ENCODE data around the gene NCCRP1.

The NCCRP1 gene

DNA sequence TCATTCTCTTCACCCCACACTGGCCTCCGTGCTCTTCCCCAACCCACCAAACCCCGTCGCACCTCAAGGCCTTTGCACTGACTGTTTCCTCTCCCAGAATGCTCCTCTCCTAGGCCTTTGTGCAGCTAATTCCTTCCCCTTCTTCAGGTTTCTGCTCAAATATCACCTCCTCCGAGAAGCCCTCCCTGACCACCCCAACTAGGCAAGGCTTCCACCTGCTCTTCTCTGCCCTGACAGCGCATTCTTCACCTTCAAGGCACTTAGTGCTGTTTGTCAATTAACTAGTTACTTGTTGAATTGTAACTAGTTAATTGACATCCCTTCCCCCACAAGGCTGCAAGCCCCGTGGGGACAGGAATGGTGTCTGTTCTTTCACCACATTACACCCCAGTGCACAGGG is 7.8 kb upstream of the NCCRP1 start:
- Mint-ChIP-seq H3K4me3 (no peak overlapping the region), H3K4me1 (no peaks in the 10 kb centered on the region), H3K36me3 (no peaks in the 10 kb centered on the region), H3K9me3 (no peaks in the 10 kb centered on the region), H3K27me3 (peaks cover 9% of the 10 kb centered on the region), H3K27ac (no peak overlapping the region)

DNA sequence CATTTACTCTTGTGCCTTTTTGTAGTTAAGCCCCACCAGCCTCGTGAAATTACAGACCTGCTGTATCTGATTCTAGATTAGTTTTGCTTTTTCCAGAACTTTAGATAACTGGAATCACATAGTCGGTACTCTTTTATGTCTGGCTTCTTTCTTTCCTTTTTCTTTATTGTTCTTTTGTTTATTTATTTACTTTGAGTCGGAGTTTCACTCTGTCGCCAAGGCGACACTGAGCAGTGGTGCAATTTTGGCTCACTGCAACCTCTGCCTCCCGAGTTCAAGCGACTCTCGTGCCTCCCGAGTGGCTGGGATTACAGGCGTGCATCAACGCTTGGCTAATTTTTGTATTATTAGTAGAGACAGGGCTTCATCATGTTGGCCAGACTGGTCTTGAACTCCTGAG is 6.0 kb upstream of the NCCRP1 start:
- Mint-ChIP-seq H3K27ac (no peak overlapping the region), H3K9me3 (no peaks in the 10 kb centered on the region), H3K27me3 (peaks cover 18% of the 10 kb centered on the region), H3K36me3 (no peaks in the 10 kb centered on the region), H3K4me3 (no peak overlapping the region), H3K4me1 (peaks cover 7% of the 10 kb centered on the region)

DNA sequence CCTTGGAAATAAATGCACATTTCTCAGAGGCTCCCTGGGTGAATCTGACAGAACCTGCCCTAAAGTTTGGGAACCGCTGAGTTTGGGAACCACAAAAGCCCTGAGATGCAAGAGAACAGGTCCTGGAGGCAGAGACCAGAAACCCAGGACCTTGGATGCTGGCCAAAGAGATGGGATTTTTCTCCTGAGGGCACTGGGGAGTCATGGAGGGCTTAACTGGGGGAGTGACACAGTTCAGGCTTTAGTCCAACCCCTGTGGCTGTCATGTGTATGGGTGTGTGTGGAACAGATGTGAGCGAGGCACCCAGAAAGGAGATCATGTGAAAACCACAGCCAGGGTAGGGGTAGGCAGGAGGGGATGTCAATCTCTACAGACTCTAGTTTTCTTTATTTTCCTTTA is 3.9 kb upstream of the NCCRP1 start:
- peaks cover 25% of the 10 kb centered on the region for H3K27me3 Mint-ChIP-seq
- H3K9me3 Mint-ChIP-seq, result no peaks in the 10 kb centered on the region
- H3K4me1 Mint-ChIP-seq, result peaks cover 20% of the 10 kb centered on the region
- no peaks in the 10 kb centered on the region for H3K36me3 Mint-ChIP-seq
- H3K27ac Mint-ChIP-seq, result no peak overlapping the region
- H3K4me3 Mint-ChIP-seq, result no peak overlapping the region

DNA sequence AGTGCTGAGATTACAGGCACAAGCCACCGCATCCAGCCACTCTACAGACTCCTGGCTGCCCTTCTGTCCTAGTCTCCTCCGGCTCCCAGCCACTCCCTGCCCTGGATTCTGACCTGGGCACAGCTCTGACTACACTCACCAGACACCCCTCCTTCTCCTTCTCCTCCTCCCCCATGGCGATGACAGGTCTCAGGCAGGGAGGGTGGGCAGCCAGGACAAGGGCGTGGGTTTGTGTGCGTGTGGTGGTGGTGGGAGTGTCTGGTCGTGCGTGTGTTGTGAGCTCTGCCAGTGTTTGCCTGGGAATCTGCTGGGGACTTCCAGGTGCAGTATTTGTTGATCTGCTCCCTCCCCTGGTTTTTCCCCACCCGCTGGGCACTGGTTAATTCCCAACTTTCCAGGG is 3.0 kb upstream of the NCCRP1 start:
- Mint-ChIP-seq H3K27me3 (peaks cover 29% of the 10 kb centered on the region), H3K9me3 (no peaks in the 10 kb centered on the region)

DNA sequence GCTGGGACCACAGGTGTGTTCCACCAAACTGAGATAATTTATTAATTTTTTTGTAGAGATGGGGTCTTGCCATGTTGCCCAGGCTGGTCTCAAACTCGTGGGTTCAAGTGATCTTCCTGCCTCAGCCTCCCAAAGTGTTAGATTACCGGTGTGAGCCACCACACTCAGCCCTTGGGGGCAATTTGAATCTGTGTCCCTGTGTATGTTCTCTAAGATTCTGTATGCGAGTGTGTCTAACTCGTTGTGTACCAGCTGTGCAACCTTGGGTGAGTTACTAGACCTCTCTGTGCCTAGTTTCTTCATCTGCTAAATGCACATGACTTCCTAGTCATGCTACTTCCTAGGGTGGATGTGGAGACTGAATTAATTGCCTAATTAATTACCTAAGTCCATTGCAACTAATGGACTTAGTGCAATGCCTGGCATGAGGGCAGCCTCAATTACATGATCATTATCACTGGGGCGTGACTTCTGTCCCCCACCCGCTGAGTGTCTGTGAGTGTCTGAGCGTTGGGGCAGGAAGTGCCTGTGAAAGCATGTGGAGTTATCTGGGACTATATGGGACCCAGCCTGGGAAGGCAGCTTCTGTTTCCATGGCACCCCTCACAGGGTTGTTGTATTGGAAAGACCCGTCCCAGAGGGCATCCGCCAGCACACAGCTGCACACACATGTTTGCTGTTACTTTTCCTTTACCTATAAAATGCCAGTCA is 1.8 kb upstream of the NCCRP1 start:
- H3K36me3 Mint-ChIP-seq, result no peaks in the 10 kb centered on the region
- peaks cover 28% of the 10 kb centered on the region for H3K27me3 Mint-ChIP-seq
- peaks cover 20% of the 10 kb centered on the region for H3K4me1 Mint-ChIP-seq
- no peak overlapping the region for H3K4me3 Mint-ChIP-seq
- no peaks in the 10 kb centered on the region for H3K9me3 Mint-ChIP-seq
- H3K27ac Mint-ChIP-seq, result no peak overlapping the region

More for the DNA sequence above, 3.0 kb upstream of the NCCRP1 start:
- no peak overlapping the region for H3K4me3 Mint-ChIP-seq
- no peaks in the 10 kb centered on the region for H3K36me3 Mint-ChIP-seq
- peaks cover 20% of the 10 kb centered on the region for H3K4me1 Mint-ChIP-seq
- H3K27ac Mint-ChIP-seq, result no peak overlapping the region

DNA sequence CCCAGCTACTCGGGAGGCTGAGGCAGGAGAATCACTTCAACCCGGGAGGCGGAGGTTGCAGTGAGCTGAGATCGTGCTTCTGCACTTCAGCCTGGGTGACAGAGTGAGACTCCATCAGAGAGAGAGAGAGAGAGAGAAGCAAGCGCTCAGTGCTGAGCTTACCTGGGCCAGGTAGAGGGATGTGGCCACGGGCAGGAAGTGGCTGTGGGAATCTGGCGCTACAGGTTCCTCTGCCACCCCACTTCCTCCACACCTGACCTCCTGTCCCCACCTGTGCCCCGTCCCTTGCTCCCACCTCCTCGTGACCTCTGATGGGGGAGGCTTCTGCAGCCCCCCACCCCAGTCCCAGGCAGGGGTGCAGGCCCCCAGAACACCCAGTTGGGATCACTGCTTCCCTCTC is 1.0 kb upstream of the NCCRP1 start:
- Mint-ChIP-seq H3K27ac (no peak overlapping the region), H3K4me1 (peaks cover 20% of the 10 kb centered on the region), H3K36me3 (no peaks in the 10 kb centered on the region), H3K27me3 (peaks cover 33% of the 10 kb centered on the region), H3K9me3 (no peaks in the 10 kb centered on the region), H3K4me3 (no peak overlapping the region)

DNA sequence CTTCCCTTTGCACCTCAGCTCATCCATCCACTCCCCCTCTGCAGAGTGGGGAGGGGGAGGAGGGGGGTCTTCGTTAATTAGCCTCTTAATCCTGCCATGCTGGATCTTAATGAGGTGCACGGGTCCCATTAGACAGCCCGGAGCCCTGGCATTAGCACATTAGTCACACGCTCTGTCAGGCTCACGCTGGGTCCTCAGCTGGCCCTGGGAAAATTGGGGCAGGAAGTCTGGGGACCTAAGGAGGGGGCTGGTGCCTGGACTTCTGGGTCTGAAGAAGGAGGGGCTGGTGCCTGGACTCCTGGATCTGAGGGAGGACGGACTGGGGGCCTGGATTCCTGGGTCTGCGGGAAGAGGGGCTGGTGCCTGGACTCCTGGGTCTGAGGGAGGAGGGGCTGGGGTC is 444 bp upstream of the NCCRP1 start:
- Mint-ChIP-seq H3K9me3 (no peaks in the 10 kb centered on the region), H3K27me3 (peaks cover 37% of the 10 kb centered on the region), H3K36me3 (no peaks in the 10 kb centered on the region), H3K27ac (no peak overlapping the region), H3K4me1 (peaks cover 20% of the 10 kb centered on the region), H3K4me3 (no peak overlapping the region)

DNA sequence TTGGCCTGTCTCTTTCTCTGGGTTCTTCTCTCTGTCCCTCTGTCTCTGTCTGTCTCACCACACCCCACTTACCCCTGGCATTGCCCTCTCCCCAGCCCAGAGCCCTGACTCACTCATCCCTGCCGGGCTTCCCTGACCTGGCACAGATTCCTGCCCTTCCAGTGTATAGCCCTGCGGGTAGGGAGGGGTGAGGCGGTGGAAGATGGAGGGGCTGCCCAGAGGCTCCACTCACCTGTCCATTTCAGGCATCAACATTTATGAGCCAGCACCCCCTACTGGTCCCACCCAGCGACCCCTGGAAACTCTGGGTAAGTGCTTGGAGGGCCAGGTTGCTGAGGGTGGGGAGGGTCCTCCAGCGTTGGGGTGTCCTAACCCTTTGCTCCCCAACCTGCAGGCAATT is 1.0 kb downstream of the NCCRP1 start:
- H3K4me1 Mint-ChIP-seq, result peaks cover 20% of the 10 kb centered on the region
- no peak overlapping the region for H3K27ac Mint-ChIP-seq
- no peaks in the 10 kb centered on the region for H3K9me3 Mint-ChIP-seq
- no peaks in the 10 kb centered on the region for H3K36me3 Mint-ChIP-seq
- H3K27me3 Mint-ChIP-seq, result peaks cover 45% of the 10 kb centered on the region
- no peak overlapping the region for H3K4me3 Mint-ChIP-seq

DNA sequence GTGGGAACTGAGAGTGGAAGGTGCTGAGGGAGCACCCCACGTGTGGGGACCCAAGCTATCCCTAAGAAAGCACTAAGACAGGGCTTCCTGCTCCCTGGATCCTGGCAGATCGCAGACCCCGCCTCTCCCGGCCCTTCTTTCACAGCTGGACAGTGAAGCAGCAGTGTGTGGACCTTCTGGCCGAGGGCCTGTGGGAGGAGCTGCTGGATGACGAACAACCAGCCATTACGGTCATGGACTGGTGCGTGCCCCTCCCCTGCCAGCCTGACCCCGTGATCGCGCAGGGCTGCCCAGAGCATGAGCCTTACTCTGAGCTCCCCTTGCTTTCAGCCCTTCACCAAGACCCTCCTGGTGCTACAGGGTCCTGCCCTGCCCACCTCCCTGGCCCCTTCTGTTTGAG is 2.3 kb downstream of the NCCRP1 start:
- Mint-ChIP-seq H3K9me3 (no peaks in the 10 kb centered on the region), H3K36me3 (no peaks in the 10 kb centered on the region), H3K4me1 (peaks cover 20% of the 10 kb centered on the region), H3K27me3 (peaks cover 49% of the 10 kb centered on the region), H3K27ac (no peak overlapping the region), H3K4me3 (no peak overlapping the region)

DNA sequence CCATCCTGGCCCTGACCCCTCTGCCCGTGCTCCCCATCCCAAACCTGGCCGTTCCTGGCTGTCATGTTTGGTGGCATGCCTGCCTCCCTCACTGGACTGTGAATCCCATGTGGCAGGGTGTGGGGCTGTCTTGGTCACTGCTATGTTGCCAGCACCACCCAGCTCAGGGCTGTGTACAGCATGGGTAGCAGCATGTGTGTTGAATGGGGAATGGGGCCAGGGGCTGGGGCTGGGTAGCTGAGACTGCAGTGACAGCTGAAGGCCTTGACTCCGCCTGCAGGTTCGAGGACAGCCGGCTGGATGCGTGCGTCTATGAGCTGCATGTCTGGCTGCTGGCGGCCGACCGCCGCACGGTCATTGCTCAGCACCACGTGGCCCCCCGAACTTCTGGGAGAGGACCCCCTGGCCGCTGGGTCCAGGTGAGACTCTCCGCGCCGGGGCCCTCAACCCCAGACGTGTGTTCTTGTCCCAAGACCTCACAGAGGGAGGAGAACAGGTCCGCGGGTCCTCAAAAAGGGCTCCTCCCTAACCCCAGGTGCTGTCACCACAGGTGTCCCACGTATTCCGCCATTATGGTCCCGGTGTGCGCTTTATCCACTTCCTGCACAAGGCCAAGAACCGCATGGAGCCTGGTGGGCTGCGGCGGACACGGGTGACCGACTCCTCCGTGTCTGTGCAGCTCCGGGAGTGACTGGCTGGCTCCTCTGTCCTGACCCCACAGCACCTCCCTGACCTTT is 3.5 kb downstream of the NCCRP1 start:
- Mint-ChIP-seq H3K9me3 (no peaks in the 10 kb centered on the region), H3K27me3 (peaks cover 47% of the 10 kb centered on the region), H3K4me3 (no peak overlapping the region), H3K4me1 (peaks cover 18% of the 10 kb centered on the region), H3K27ac (no peak overlapping the region), H3K36me3 (no peaks in the 10 kb centered on the region)

DNA sequence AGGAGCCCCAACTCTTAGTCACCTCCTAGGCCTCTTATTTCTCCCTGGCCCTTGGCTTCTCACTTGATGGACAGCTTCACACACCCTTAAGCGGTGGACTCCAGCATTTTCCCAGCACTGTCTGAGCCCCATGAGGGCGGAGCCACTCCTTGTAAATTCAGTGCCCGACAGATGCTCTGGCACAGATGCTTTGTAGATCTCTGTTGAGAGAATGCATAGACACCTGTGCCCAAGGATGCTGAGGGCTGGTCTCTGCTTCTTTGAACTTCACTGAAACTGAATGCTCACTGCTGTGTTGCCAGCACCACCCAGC is 4.0 kb downstream of the NCCRP1 start:
- Mint-ChIP-seq H3K4me3 (no peak overlapping the region), H3K27me3 (peaks cover 47% of the 10 kb centered on the region), H3K9me3 (no peaks in the 10 kb centered on the region), H3K36me3 (no peaks in the 10 kb centered on the region), H3K27ac (no peak overlapping the region), H3K4me1 (peaks cover 13% of the 10 kb centered on the region)

DNA sequence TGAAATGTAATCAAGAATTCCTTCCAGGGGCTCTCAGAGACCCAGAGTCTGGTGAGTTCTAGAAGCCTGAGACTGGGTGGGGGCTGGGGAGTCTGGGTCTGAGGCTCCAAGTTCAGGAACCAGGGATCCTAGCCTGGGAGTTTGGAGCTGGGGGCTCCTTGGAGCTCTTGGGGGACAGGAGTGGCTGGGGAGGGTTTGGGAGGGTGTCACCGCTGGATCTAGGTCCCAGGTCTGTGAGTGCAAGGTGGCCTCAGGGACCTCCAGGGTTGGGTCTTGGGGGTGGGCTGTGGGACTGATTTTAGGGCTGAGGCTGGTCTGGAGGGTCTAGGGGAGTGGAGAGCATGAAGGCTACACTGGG is 6.2 kb downstream of the NCCRP1 start:
- Mint-ChIP-seq H3K9me3 (no peaks in the 10 kb centered on the region), H3K4me3 (no peak overlapping the region), H3K4me1 (no peaks in the 10 kb centered on the region), H3K27me3 (peaks cover 36% of the 10 kb centered on the region), H3K27ac (no peak overlapping the region), H3K36me3 (no peaks in the 10 kb centered on the region)

DNA sequence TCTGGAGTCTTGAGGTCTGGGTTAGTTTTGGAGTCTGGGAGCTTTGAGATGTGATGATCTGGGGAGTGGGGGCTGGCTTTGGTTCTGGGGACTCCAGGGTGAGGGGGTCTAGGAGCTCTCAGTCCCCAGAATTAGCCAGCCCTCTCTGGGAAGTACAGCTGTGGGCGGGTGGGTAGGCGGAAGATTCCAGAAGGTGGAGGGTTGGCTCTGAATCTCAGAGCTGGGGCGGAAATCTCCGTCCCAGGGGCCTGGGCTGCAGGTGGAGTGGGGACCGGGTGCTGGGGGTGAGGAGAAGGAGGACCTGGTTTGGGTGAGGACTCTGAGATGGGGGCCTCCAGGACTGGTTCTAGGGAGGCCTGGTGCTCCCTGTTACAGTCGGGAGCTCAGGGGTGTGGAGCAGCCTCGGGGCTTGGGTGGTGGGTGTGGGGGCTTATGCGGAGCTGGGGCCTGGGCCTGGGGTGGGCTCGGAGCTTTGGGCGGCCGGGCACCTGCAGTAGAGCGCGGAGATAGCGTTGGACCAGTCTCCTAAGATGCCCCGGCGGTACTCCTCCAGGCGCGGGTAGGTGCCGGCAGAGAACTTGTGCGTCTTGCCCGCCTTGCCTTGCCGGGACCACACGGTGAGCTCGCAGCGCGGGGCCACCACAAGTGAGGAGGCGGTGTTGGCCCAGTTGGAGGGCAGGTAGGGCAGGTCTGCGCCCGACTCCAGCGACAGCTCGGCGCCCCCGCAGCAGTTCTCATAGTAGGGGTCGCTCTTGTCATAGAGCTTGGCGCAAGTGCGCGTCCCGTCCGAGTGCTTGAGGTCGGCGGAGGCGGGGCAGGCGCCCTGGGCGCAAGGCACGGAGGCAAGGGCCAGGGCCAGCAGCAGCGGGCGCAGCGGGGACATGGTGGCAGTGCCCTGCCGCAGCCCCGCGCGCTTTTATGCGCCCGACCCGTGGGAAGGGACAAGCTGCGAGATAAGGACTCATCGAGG is 6.9 kb downstream of the NCCRP1 start, which contains the start of gene SYCN:
Gene SYCN (minus strand): TSS at position 892 of the 970 bp plus-strand sequence. CDS start 9 bp downstream, at position 883.
- H3K27me3 Mint-ChIP-seq, result peaks cover 32% of the 10 kb centered on the region

DNA sequence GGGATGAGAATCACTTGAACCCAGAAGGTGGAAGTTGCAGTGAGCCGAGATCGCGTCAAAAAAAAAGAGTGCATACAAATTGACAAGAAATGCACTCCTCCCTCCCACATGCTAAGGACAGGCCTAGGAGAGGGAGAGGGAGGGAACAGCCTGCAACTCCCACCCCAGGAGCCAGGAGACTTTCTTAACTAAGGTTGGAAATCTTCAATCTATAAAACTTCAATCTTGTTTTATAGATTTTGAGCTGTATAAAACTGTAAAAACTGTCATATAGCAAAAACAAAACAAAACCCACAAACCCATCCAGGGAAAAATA is 8.6 kb downstream of the NCCRP1 start:
- H3K4me3 Mint-ChIP-seq, result no peak overlapping the region

More for the DNA sequence above, 6.9 kb downstream of the NCCRP1 start, which contains the start of gene SYCN:
- H3K27ac Mint-ChIP-seq, result peak within 1 kb of the TSS; percentile 14
- H3K4me3 Mint-ChIP-seq, result no peak within 1 kb of the TSS
- no peaks in the 10 kb centered on the region for H3K4me1 Mint-ChIP-seq
- H3K36me3 Mint-ChIP-seq, result no peaks in the 10 kb centered on the region
- no peaks in the 10 kb centered on the region for H3K9me3 Mint-ChIP-seq

DNA sequence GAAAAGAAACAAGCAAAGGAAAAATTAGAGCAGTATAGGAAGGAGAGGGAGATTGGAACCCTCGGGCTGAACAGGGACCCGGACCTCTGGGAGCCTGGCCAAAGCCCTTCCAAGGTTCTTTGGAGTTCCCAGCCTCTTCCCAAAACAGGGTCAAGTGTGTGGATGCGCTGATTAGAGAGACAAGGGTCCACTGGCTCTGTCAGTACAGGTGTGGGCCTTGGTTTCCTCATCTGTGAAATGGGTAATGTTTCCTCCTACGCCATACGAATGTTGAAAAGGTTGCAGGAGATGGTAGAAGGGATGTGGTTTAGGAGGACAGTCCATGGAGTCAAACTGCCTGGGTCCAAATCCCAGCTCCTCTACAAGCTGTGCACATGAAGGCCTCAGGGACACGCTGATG is 9.4 kb downstream of the NCCRP1 start:
- Mint-ChIP-seq H3K27me3 (peaks cover 21% of the 10 kb centered on the region), H3K9me3 (no peaks in the 10 kb centered on the region), H3K4me1 (no peaks in the 10 kb centered on the region), H3K4me3 (no peak overlapping the region), H3K27ac (no peak overlapping the region), H3K36me3 (no peaks in the 10 kb centered on the region)

More for the DNA sequence above, 8.6 kb downstream of the NCCRP1 start:
- Mint-ChIP-seq H3K4me1 (no peaks in the 10 kb centered on the region), H3K9me3 (no peaks in the 10 kb centered on the region), H3K36me3 (no peaks in the 10 kb centered on the region), H3K27me3 (peaks cover 28% of the 10 kb centered on the region), H3K27ac (no peak overlapping the region)

Measured in activated naive CD4-positive, alpha-beta T cell treated with anti-CD3 and anti-CD28 coated beads, Interleukin-2, amount 50 U/mL, for 24 hours (primary cell).